HepG2 (cell line): ENCODE data around the gene PPM1G. TPM values are rescaled to one million over a fixed set of nuclear protein-coding genes. Genes with fewer than 3 reads are reported as not detected.

Experiments used
- GABPA ChIP-seq, 2 experiments: IDR thresholded peaks; 2 replicates each; pipeline ENCODE4 v1.6.1; 2011 to 2016; ENCODE audit warnings: low read depth in 2 of 2, low read length in 1 of 2, missing biosample characterization in 1 of 2, missing genetic modification characterization in 1 of 2
- HMGA1 ChIP-seq: sonication (generic); formaldehyde crosslinking; conservative IDR thresholded peaks from 2 replicates; pipeline ENCODE4 v1.4.0; 2020; ENCODE audit warnings: missing genetic modification reagents
- ISX ChIP-seq: sonication (generic); formaldehyde crosslinking; conservative IDR thresholded peaks from 2 replicates; pipeline ENCODE4 v1.5.0; 2020; ENCODE audit warnings: missing genetic modification reagents
- KDM6A ChIP-seq: IDR thresholded peaks from 2 replicates; pipeline ENCODE4 v1.6.1; 2016; ENCODE audit warnings: low read depth
- MXD4 ChIP-seq: IDR thresholded peaks from 2 replicates; pipeline ENCODE4 v1.6.1; 2016; ENCODE audit warnings: mild to moderate bottlenecking, missing biosample characterization, missing genetic modification reagents
- SIN3B ChIP-seq: fragments of 150-350 bp; IDR thresholded peaks from 2 replicates; pipeline ENCODE4 v1.6.1; 2014; ENCODE audit warnings: low read length
- SMC3 ChIP-seq: IDR thresholded peaks from 2 replicates; pipeline ENCODE4 v1.6.1; 2011; ENCODE audit warnings: low read length, improper control_type of control experiment
- SRSF9 ChIP-seq: fragments of 200-400 bp; formaldehyde crosslinking; IDR thresholded peaks from 2 replicates; pipeline ENCODE4 v1.6.1; 2018; ENCODE audit warnings: borderline replicate concordance, mild to moderate bottlenecking, low read depth, low read length; ENCODE audit not compliant: insufficient read depth, poor library complexity, severe bottlenecking
- WIZ ChIP-seq: sonication (generic); formaldehyde crosslinking; IDR thresholded peaks from 2 replicates; pipeline ENCODE4 v1.5.1; 2020; ENCODE audit warnings: mild to moderate bottlenecking, missing genetic modification reagents
- ZFP1 ChIP-seq: IDR thresholded peaks from 2 replicates; pipeline ENCODE4 v1.6.1; 2016
- ZNF260 ChIP-seq: sonication (generic); formaldehyde crosslinking; IDR thresholded peaks from 2 replicates; pipeline ENCODE4 v1.4.0; 2020; ENCODE audit warnings: missing genetic modification reagents, low read depth, mild to moderate bottlenecking, borderline replicate concordance
- ZNF652 ChIP-seq: IDR thresholded peaks from 2 replicates; pipeline ENCODE4 v1.6.1; 2016; ENCODE audit warnings: low read depth, borderline replicate concordance
- polyA plus RNA-seq, 8 experiments: library from polyadenylated mRNA; depleted of rRNA in 3 of 8; stranded (reverse) in 7 of 8; unstranded in 1 of 8; fragments of >200 nt; fragmentation: Illumina TruSeq in 4 of 8; extraction: Trizol in 4 of 8; gene quantifications; 2 replicates each; pipeline versions ENCODE4 v1.2.1 to v1.2.3, GENCODE V29; 2011 to 2016; ENCODE audit warnings: low read depth in 4 of 8, missing spikeins in 1 of 8, mixed read lengths in 1 of 8; ENCODE audit not compliant: insufficient read depth in 1 of 8
- total RNA-seq, 5 experiments: library from RNA; depleted of rRNA; stranded (reverse); fragments of >200 nt; fragmentation: Illumina TruSeq; extraction: Trizol; gene quantifications; 2 replicates each; pipeline ENCODE4 v1.2.3, GENCODE V29; 2016; ENCODE audit warnings: low read depth in 1 of 5
- TF ChIP-seq, protein P1 (sequence below): sonication (generic); formaldehyde crosslinking; IDR thresholded peaks from 2 replicates; pipeline ENCODE4 v1.9.0; 2021; ENCODE audit warnings: missing genetic modification reagents, borderline replicate concordance
- TF ChIP-seq, protein P2 (sequence below): sonication (generic); formaldehyde crosslinking; IDR thresholded peaks from 2 replicates; pipeline ENCODE4 v1.5.1; 2020; ENCODE audit warnings: mild to moderate bottlenecking, missing genetic modification reagents, moderate library complexity
- TF ChIP-seq, protein P3 (sequence below): sonication (generic); formaldehyde crosslinking; IDR thresholded peaks from 2 replicates; pipeline ENCODE4 v1.4.0; 2020; ENCODE audit warnings: mild to moderate bottlenecking, missing genetic modification reagents
- TF ChIP-seq, protein P4 (sequence below): sonication (generic); formaldehyde crosslinking; IDR thresholded peaks from 2 replicates; pipeline ENCODE4 v1.4.0; 2020; ENCODE audit warnings: missing genetic modification reagents
- TF ChIP-seq, protein P5 (sequence below): IDR thresholded peaks from 2 replicates; pipeline ENCODE4 v1.6.1; 2016; ENCODE audit warnings: low read depth, control low read depth

The PPM1G gene
- total and polyA plus RNA-seq, 2 of the 13 experiments (the other 11 are each of a cell fraction or from before 2014, with no cell fraction given): 58.2 to 213 TPM

DNA sequence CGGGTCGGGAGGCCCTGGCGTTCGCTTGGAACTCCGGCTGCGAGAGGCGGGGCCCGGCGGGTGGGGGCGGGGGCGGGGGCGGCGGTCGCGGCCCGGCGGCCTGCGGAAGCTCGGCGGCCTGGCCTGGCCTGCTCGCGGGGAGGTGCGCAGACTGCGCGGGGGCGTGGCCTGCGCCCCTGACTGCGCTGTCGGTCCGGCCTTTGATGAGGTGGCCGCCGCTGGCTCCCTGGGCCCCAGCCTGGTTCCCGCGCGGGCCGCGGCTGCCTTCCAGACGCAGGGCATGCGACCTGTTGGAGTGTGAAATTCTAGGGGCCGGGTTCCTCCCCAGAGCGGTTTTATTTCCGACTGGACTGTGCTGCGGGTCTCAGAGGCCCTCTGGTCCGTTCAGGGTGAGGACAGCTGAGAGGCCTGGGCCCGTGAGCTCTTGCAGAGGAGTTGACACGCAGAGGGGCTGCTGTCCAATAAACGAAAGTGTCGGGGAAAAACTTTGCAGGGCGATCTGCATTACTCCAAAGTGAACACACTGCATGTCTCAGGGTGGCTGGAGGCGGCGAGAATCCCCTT lies 19.7 kb upstream of the PPM1G start (continued):
- TF ChIP-seq, protein P1, sequence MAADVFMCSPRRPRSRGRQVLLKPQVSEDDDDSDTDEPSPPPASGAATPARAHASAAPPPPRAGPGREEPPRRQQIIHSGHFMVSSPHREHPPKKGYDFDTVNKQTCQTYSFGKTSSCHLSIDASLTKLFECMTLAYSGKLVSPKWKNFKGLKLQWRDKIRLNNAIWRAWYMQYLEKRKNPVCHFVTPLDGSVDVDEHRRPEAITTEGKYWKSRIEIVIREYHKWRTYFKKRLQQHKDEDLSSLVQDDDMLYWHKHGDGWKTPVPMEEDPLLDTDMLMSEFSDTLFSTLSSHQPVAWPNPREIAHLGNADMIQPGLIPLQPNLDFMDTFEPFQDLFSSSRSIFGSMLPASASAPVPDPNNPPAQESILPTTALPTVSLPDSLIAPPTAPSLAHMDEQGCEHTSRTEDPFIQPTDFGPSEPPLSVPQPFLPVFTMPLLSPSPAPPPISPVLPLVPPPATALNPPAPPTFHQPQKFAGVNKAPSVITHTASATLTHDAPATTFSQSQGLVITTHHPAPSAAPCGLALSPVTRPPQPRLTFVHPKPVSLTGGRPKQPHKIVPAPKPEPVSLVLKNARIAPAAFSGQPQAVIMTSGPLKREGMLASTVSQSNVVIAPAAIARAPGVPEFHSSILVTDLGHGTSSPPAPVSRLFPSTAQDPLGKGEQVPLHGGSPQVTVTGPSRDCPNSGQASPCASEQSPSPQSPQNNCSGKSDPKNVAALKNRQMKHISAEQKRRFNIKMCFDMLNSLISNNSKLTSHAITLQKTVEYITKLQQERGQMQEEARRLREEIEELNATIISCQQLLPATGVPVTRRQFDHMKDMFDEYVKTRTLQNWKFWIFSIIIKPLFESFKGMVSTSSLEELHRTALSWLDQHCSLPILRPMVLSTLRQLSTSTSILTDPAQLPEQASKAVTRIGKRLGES (CRISPR knock-in tag): peak; percentile 57; the same call in 1 of the 2 replicates
- peak; percentile 21; the same call in 1 of the 2 replicates for TF ChIP-seq GABPA (IDR thresholded peaks at IDR 0.05; ENCODE audit: low read depth, low read length)
- no peak for TF ChIP-seq GABPA (CRISPR knock-in tag; IDR thresholded peaks at IDR 0.05; ENCODE audit: low read depth)
- peak; percentile 35; the same call in 1 of the 2 replicates for TF ChIP-seq KDM6A (CRISPR knock-in tag)
- TF ChIP-seq MXD4 (CRISPR knock-in tag): peak; percentile 38; the same call in 1 of the 2 replicates
- no peak for TF ChIP-seq SMC3
- TF ChIP-seq ISX: peak; percentile 83; the same call in 1 of the 2 replicates
- TF ChIP-seq WIZ (CRISPR knock-in tag): no peak
- no peak for TF ChIP-seq SRSF9
- TF ChIP-seq SIN3B: no peak
- TF ChIP-seq ZFP1 (CRISPR knock-in tag): no peak
- no peak for TF ChIP-seq HMGA1 (CRISPR knock-in tag)
- TF ChIP-seq, protein P2, sequence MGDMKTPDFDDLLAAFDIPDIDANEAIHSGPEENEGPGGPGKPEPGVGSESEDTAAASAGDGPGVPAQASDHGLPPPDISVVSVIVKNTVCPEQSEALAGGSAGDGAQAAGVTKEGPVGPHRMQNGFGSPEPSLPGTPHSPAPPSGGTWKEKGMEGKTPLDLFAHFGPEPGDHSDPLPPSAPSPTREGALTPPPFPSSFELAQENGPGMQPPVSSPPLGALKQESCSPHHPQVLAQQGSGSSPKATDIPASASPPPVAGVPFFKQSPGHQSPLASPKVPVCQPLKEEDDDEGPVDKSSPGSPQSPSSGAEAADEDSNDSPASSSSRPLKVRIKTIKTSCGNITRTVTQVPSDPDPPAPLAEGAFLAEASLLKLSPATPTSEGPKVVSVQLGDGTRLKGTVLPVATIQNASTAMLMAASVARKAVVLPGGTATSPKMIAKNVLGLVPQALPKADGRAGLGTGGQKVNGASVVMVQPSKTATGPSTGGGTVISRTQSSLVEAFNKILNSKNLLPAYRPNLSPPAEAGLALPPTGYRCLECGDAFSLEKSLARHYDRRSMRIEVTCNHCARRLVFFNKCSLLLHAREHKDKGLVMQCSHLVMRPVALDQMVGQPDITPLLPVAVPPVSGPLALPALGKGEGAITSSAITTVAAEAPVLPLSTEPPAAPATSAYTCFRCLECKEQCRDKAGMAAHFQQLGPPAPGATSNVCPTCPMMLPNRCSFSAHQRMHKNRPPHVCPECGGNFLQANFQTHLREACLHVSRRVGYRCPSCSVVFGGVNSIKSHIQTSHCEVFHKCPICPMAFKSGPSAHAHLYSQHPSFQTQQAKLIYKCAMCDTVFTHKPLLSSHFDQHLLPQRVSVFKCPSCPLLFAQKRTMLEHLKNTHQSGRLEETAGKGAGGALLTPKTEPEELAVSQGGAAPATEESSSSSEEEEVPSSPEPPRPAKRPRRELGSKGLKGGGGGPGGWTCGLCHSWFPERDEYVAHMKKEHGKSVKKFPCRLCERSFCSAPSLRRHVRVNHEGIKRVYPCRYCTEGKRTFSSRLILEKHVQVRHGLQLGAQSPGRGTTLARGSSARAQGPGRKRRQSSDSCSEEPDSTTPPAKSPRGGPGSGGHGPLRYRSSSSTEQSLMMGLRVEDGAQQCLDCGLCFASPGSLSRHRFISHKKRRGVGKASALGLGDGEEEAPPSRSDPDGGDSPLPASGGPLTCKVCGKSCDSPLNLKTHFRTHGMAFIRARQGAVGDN: peak; percentile 86
- TF ChIP-seq, protein P3, sequence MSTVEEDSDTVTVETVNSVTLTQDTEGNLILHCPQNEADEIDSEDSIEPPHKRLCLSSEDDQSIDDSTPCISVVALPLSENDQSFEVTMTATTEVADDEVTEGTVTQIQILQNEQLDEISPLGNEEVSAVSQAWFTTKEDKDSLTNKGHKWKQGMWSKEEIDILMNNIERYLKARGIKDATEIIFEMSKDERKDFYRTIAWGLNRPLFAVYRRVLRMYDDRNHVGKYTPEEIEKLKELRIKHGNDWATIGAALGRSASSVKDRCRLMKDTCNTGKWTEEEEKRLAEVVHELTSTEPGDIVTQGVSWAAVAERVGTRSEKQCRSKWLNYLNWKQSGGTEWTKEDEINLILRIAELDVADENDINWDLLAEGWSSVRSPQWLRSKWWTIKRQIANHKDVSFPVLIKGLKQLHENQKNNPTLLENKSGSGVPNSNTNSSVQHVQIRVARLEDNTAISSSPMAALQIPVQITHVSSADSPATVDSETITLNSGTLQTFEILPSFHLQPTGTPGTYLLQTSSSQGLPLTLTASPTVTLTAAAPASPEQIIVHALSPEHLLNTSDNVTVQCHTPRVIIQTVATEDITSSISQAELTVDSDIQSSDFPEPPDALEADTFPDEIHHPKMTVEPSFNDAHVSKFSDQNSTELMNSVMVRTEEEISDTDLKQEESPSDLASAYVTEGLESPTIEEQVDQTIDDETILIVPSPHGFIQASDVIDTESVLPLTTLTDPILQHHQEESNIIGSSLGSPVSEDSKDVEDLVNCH: peak; percentile 60; the same call in 1 of the 2 replicates
- TF ChIP-seq, protein P4, sequence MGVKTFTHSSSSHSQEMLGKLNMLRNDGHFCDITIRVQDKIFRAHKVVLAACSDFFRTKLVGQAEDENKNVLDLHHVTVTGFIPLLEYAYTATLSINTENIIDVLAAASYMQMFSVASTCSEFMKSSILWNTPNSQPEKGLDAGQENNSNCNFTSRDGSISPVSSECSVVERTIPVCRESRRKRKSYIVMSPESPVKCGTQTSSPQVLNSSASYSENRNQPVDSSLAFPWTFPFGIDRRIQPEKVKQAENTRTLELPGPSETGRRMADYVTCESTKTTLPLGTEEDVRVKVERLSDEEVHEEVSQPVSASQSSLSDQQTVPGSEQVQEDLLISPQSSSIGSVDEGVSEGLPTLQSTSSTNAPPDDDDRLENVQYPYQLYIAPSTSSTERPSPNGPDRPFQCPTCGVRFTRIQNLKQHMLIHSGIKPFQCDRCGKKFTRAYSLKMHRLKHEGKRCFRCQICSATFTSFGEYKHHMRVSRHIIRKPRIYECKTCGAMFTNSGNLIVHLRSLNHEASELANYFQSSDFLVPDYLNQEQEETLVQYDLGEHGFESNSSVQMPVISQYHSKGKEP (CRISPR knock-in tag): no peak; the same call in 1 of the 2 replicates
- TF ChIP-seq ZNF260: no peak
- TF ChIP-seq, protein P5, sequence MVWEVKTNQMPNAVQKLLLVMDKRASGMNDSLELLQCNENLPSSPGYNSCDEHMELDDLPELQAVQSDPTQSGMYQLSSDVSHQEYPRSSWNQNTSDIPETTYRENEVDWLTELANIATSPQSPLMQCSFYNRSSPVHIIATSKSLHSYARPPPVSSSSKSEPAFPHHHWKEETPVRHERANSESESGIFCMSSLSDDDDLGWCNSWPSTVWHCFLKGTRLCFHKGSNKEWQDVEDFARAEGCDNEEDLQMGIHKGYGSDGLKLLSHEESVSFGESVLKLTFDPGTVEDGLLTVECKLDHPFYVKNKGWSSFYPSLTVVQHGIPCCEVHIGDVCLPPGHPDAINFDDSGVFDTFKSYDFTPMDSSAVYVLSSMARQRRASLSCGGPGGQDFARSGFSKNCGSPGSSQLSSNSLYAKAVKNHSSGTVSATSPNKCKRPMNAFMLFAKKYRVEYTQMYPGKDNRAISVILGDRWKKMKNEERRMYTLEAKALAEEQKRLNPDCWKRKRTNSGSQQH (CRISPR knock-in tag): peak; percentile 14; the same call in 1 of the 2 replicates
- TF ChIP-seq ZNF652: no peak
